Astrocyte of the spinal cord (primary cell): ENCODE data around the gene EIF2S1.

Source experiments
- DNase-seq: peaks from one replicate; pipeline ENCODE4 v3.0.0; 2011; ENCODE audit warnings: low read depth, low spot score
- H3K4me3 ChIP-seq: 2 replicates; pipeline ENCODE4 v1.5.1; 2011; ENCODE audit warnings: low read depth, mild to moderate bottlenecking, low read length, moderate library complexity
- in situ Hi-C: cut with HindIII; loops from 2 replicates; pipeline ENCODE4 v1.10.0; 2017; ENCODE audit warnings: low sequenced_read_pairs
- TF ChIP-seq, protein P1 (sequence below): IDR thresholded peaks from 2 replicates; pipeline ENCODE4 v1.5.1; 2012; ENCODE audit warnings: low read depth, mild to moderate bottlenecking, low read length, inconsistent platforms

The EIF2S1 gene

GRCh38 chr14:67435603-67436002 is 75.5 kb downstream of the EIF2S1 start:
- in situ Hi-C loops: no loop called here
- DNase-seq: no peak
- TF ChIP-seq, protein P1, sequence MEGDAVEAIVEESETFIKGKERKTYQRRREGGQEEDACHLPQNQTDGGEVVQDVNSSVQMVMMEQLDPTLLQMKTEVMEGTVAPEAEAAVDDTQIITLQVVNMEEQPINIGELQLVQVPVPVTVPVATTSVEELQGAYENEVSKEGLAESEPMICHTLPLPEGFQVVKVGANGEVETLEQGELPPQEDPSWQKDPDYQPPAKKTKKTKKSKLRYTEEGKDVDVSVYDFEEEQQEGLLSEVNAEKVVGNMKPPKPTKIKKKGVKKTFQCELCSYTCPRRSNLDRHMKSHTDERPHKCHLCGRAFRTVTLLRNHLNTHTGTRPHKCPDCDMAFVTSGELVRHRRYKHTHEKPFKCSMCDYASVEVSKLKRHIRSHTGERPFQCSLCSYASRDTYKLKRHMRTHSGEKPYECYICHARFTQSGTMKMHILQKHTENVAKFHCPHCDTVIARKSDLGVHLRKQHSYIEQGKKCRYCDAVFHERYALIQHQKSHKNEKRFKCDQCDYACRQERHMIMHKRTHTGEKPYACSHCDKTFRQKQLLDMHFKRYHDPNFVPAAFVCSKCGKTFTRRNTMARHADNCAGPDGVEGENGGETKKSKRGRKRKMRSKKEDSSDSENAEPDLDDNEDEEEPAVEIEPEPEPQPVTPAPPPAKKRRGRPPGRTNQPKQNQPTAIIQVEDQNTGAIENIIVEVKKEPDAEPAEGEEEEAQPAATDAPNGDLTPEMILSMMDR: no peak
- no peak overlapping the region for H3K4me3 ChIP-seq
